OCI-LY1 (cell line): ENCODE results near the gene DTX1.

Experiments used
- EZH2 ChIP-seq: fragments of 200-600 bp; sonication (generic), shearing (Covaris generic); IDR thresholded peaks from 2 replicates; pipeline ENCODE4 v1.8.0; 2017; ENCODE audit warnings: borderline replicate concordance, mixed run types, mild to moderate bottlenecking, antibody characterized with exemption, low read length, moderate library complexity, mixed read lengths
- TF ChIP-seq, protein P1 (sequence below): fragments of 200-600 bp; sonication (generic), shearing (Covaris generic); IDR thresholded peaks from 2 replicates; pipeline ENCODE4 v1.5.1; 2017; ENCODE audit warnings: mild to moderate bottlenecking, antibody characterized with exemption, low read length, moderate library complexity, mixed read lengths

- TF ChIP-seq, protein P1, sequence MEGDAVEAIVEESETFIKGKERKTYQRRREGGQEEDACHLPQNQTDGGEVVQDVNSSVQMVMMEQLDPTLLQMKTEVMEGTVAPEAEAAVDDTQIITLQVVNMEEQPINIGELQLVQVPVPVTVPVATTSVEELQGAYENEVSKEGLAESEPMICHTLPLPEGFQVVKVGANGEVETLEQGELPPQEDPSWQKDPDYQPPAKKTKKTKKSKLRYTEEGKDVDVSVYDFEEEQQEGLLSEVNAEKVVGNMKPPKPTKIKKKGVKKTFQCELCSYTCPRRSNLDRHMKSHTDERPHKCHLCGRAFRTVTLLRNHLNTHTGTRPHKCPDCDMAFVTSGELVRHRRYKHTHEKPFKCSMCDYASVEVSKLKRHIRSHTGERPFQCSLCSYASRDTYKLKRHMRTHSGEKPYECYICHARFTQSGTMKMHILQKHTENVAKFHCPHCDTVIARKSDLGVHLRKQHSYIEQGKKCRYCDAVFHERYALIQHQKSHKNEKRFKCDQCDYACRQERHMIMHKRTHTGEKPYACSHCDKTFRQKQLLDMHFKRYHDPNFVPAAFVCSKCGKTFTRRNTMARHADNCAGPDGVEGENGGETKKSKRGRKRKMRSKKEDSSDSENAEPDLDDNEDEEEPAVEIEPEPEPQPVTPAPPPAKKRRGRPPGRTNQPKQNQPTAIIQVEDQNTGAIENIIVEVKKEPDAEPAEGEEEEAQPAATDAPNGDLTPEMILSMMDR: no peak
- TF ChIP-seq EZH2: no peak
These were observed 79.8 kb downstream of the DTX1 start for GRCh38 chr12:113136128-113136989.
